ENCODE measurements around the gene PSME2. TPM values are rescaled to one million over a fixed set of nuclear protein-coding genes. Genes with fewer than 3 reads are reported as not detected.

Gene PSME2
- total and polyA plus RNA-seq, 9 of the 15 experiments (the other 6 are each of a cell fraction or from before 2014, with no cell fraction given): 111 to 579 (median 159) TPM

- TF ChIP-seq SIN3B (IDR thresholded peaks at IDR 0.05; ENCODE audit: low read depth) (peak; percentile 69; the same call in 1 of the 2 replicates), ZZZ3 (IDR thresholded peaks at IDR 0.05) (no peak), ZNF740 (CRISPR knock-in tag; IDR thresholded peaks at IDR 0.05) (no peak), ZNF740 (tag; IDR thresholded peaks at IDR 0.05) (no peak), PHF8 (IDR thresholded peaks at IDR 0.05; ENCODE audit: borderline replicate concordance, low read length) (peak; percentile 79; the same call in 1 of the 2 replicates), BCOR (IDR thresholded peaks at IDR 0.05) (no peak), HSF4 (CRISPR knock-in tag; IDR thresholded peaks at IDR 0.05; ENCODE audit: borderline replicate concordance) (no peak), PURB (CRISPR knock-in tag; IDR thresholded peaks at IDR 0.05; ENCODE audit: low read depth) (no peak), MXD1 (CRISPR knock-in tag; IDR thresholded peaks at IDR 0.05; ENCODE audit: borderline replicate concordance, poor library complexity, severe bottlenecking) (no peak), FOXP1 (CRISPR knock-in tag; IDR thresholded peaks at IDR 0.05) (no peak), YY1 (IDR thresholded peaks at IDR 0.05; ENCODE audit: borderline replicate concordance in 1 of 3, control insufficient read depth in 1 of 3, extremely low read depth in 1 of 3, insufficient read depth in 3 of 3, insufficient read length in 1 of 3, insufficient replicate concordance in 2 of 3, low read depth in 1 of 3, low read length in 2 of 3) (peak in 1 of 3 experiments; percentile 44), CHAMP1 (IDR thresholded peaks at IDR 0.05) (no peak), PBX2 (CRISPR knock-in tag; IDR thresholded peaks at IDR 0.05; ENCODE audit: low read depth) (no peak), PBX2 (tag; conservative IDR thresholded peaks at IDR 0.05; ENCODE audit: low read depth) (no peak), LARP7 (IDR thresholded peaks at IDR 0.05) (no peak)
These were observed 49.0 kb upstream of the PSME2 start, which contains the start of gene TM9SF1 (continued) for GRCh38 chr14:24195186-24196070.

Measured in K562 (cell line).